Heart left ventricle (tissue), 16 donors: ENCODE data around the gene P2RX1. TPM values are rescaled to one million over a fixed set of nuclear protein-coding genes. Genes with fewer than 3 reads are reported as not detected.
A peak's percentile ranks its signal among the peaks of the same experiment; 100 is the strongest.
"Not testable (repeated sequence)": the region's sequence is repeated elsewhere in the genome, so short reads cannot be mapped to it uniquely, and the experiment has no call there.

ENCODE experiments used
- ATAC-seq, 4 donors: fragments of 200-7000 bp; cut with Tn5 transposase; one replicate each; pipeline ENCODE4 v1.9.1; 2020 to 2022; ENCODE audit warnings: moderate library complexity in 4 of 4, mild to moderate bottlenecking in 3 of 4, moderate number of reproducible peaks in 1 of 4
- DNase-seq, 5 donors: peaks; one replicate each; pipeline ENCODE4 v3.0.0-alpha.2; 2020
- H3K27ac ChIP-seq, 12 donors: fragments of 200-600 bp; sonication (generic) in 4 of 12; one replicate each; pipeline versions ENCODE4 v1.5.0 to v1.8.0; 2016 to 2022; ENCODE audit warnings: mild to moderate bottlenecking in 2 of 12
- H3K27me3 ChIP-seq, 9 donors: fragments of 200-600 bp; sonication (generic) in 2 of 9; one replicate each; pipeline versions ENCODE4 v1.5.1 to v1.8.0; 2016 to 2022; ENCODE audit warnings: mild to moderate bottlenecking in 3 of 9
- H3K36me3 ChIP-seq, 9 donors: fragments of 200-600 bp; sonication (generic) in 2 of 9; one replicate each; pipeline versions ENCODE4 v1.5.0 to v1.8.0; 2018 to 2022; ENCODE audit warnings: mild to moderate bottlenecking in 2 of 9
- H3K4me1 ChIP-seq, 12 donors: fragments of 200-600 bp; sonication (generic) in 4 of 12; one replicate each; pipeline versions ENCODE4 v1.5.0 to v1.8.0; 2016 to 2022; ENCODE audit warnings: mild to moderate bottlenecking in 3 of 12
- H3K4me3 ChIP-seq, 12 donors: fragments of 200-600 bp; sonication (generic) in 4 of 12; one replicate each; pipeline versions ENCODE4 v1.5.0 to v1.8.0; 2017 to 2022; ENCODE audit warnings: mild to moderate bottlenecking in 9 of 12, moderate library complexity in 4 of 12
- H3K9me3 ChIP-seq, 12 donors: fragments of 200-600 bp; sonication (generic) in 4 of 12; one replicate each; pipeline versions ENCODE4 v1.5.0 to v1.8.0; 2016 to 2022; ENCODE audit warnings: mild to moderate bottlenecking in 1 of 12
- CTCF ChIP-seq, 12 donors: fragments of 200-600 bp; sonication (generic) in 4 of 12; IDR thresholded peaks; one replicate each; pipeline versions ENCODE4 v1.5.0 to v1.8.0; 2018 to 2022; ENCODE audit warnings: antibody characterized with exemption in 12 of 12, mild to moderate bottlenecking in 5 of 12
- POLR2A ChIP-seq, 2 donors: fragments of 450-650 bp; IDR thresholded peaks; one replicate each; pipeline ENCODE4 v1.6.1; 2017; ENCODE audit warnings: antibody characterized with exemption in 2 of 2, mild to moderate bottlenecking in 2 of 2, moderate library complexity in 2 of 2
- WGBS, 4 donors: extraction: QIAGEN DNeasy Blood & Tissue Kit in 2 of 4; methylation state at CpG; one replicate each; pipeline versions ENCODE4 v1.1.5 to v1.1.7; 2013 to 2018; 5-methylcytosine and 5-hydroxymethylcytosine counted together
- intact Hi-C, 10 donors: fragments of 100-400 bp; cut with DNase I; formaldehyde crosslinking; loops; one replicate each; pipeline versions ENCODE4 v1.11.1 to v1.14.2; 2022
- polyA plus RNA-seq, 2 donors: library from polyadenylated mRNA; stranded (reverse); fragments of 200-250 nt; gene quantifications; one replicate each; pipeline ENCODE4 v1.2.3, GENCODE V29; 2013
- total RNA-seq, 9 donors: library from RNA; depleted of rRNA in 2 of 9; stranded (reverse); fragments of >200 nt in 2 of 9; fragmentation: NEBNext Ultra II Directional in 3 of 9; extraction: Animal tissue kit (Norgen Biotek cat#: 25700) in 3 of 9; gene quantifications; one replicate each; pipeline versions ENCODE4 v1.1.0 to v1.2.4, GENCODE V29; 2016 to 2023
- donor health status: ischemic (EF 13 %, LVEDD 7.1; RV severe dilation, severe dysfunction).
- donor health status: healthy with polysubstance abuse.
- donor health status: DM: no; HTN: yes; CAD: no.
- donor health status: DM: no; HTN: no; CAD: no.
- donor health status: ischemic (EF 25% LVEDD 6.9; RV normal size, moderate dysfunction).
- donor health status: ischemic (EF 25% LVEDD 5.7; RV mildly dilated, moderate dysfunction).
- donor health status: healthy.
- donor health status: DM: yes; HTN: yes; CAD: no.
- donor health status: ischemic (EF 35%, LVEDD 5.7; RV mildly dilated, moderate dysfunction).
- donor health status: nonischemic (EF 11% LVEDD 7.7; RV severe dilation, severe dysfunction).
- donor health status: DM: yes; HTN: yes; CAD: no.
- donor health status: PGD.
- donor health status: ischemic (EF 29% LVEDD 5.4; RV normal size, mild dysfunction).
- donor health status: nonischemic (EF 23%, LVEDD 6.1; RV moderate dilation, normal function).

Gene P2RX1
- total and polyA plus RNA-seq, 11 donors = 0.19 to 5.5 (median 0.52) TPM

- Histone ChIP-seq H3K4me1 (peaks cover 0 to 9% (median 0%) of the 10 kb centered on the region in 12 donors), H3K9me3 (no peaks in the 10 kb centered on the region), H3K27me3 (no peaks in the 10 kb centered on the region), H3K27ac (no peak overlapping the region), H3K36me3 (peaks cover 0 to 17% (median 13%) of the 10 kb centered on the region in 9 donors), H3K4me3 (no peak overlapping the region)
- DNase-seq (no peak), ATAC-seq (no peak)
- TF ChIP-seq POLR2A (IDR thresholded peaks at IDR 0.05) (no peak), CTCF (IDR thresholded peaks at IDR 0.05) (no peak)
- 92 to 98% (median 95%) methylated on average over 17 to 30 of the region's 30 CpGs for WGBS, 4 donors
- intact Hi-C loops = loop anchor here in 5 of 10 donors (5.0 to 10.0 kb wide), 5 partner anchors 46 to 146 kb away; no protein-coding TSS in a partner anchor
Observed at GRCh38 chr17:3860939-3861700, 55.1 kb downstream of the P2RX1 start.

- intact Hi-C loops = loop anchor here in 5 of 10 donors (5.0 to 10.0 kb wide), 5 partner anchors 47 to 147 kb away; no protein-coding TSS in a partner anchor
Observed at GRCh38 chr17:3859940-3860339, 56.3 kb downstream of the P2RX1 start.

GRCh38 chr17:3857261-3858105 is 58.8 kb downstream of the P2RX1 start:
- intact Hi-C loops = no loop called here
- ATAC-seq (peak in 1 of 4 donors; percentile 31), DNase-seq (no peak)
- H3K36me3 ChIP-seq = peaks cover 0 to 17% (median 13%) of the 10 kb centered on the region in 9 donors
- no peak overlapping the region for H3K27ac ChIP-seq
- WGBS, 4 donors = 83 to 91% (median 86%) methylated on average over 16 of the region's 16 CpGs
- no peaks in the 10 kb centered on the region for H3K27me3 ChIP-seq
- H3K4me1 ChIP-seq = no peaks in the 10 kb centered on the region
- H3K4me3 ChIP-seq = no peak overlapping the region
- H3K9me3 ChIP-seq = no peaks in the 10 kb centered on the region
- TF ChIP-seq POLR2A (IDR thresholded peaks at IDR 0.05) (no peak), CTCF (IDR thresholded peaks at IDR 0.05) (no peak)

More at GRCh38 chr17:3859940-3860339, 56.3 kb downstream of the P2RX1 start:
- H3K27me3 ChIP-seq = no peaks in the 10 kb centered on the region
- H3K9me3 ChIP-seq = no peaks in the 10 kb centered on the region
- TF ChIP-seq CTCF (IDR thresholded peaks at IDR 0.05) (no peak), POLR2A (IDR thresholded peaks at IDR 0.05) (no peak)
- H3K4me1 ChIP-seq = peaks cover 0 to 3% (median 0%) of the 10 kb centered on the region in 12 donors
- H3K36me3 ChIP-seq = peaks cover 0 to 17% (median 13%) of the 10 kb centered on the region in 9 donors
- 76 to 86% (median 80%) methylated on average over 7 to 9 of the region's 9 CpGs for WGBS, 4 donors
- DNase-seq (no peak), ATAC-seq (no peak)
- no peak overlapping the region for H3K4me3 ChIP-seq
- H3K27ac ChIP-seq = no peak overlapping the region

- H3K4me3 ChIP-seq, H3K27ac ChIP-seq, H3K27me3 ChIP-seq, ATAC-seq, H3K9me3 ChIP-seq, DNase-seq, H3K36me3 ChIP-seq, H3K4me1 ChIP-seq, intact Hi-C loops: not testable (repeated sequence)
- WGBS, 4 donors = 91 to 94% methylated on average over 22 to 26 of the region's 36 CpGs; no CpG with 5 or more reads in 2 of the 4 donors
Observed at GRCh38 chr17:3854204-3854603, 62.1 kb downstream of the P2RX1 start.
